IMR-90 (cell line): ENCODE results near the gene PDCD1. TPM values are rescaled to one million over a fixed set of nuclear protein-coding genes. Genes with fewer than 3 reads are reported as not detected.

Source experiments
- ATAC-seq: fragments of 200-7000 bp; cut with Tn5 transposase; 2 replicates; pipeline ENCODE4 v1.9.1; 2020; ENCODE audit warnings: low read depth, mild to moderate bottlenecking, moderate library complexity
- BruUV-seq: library from RNA; stranded (reverse); fragments of 400-500 nt; replicated peaks from 2 replicates; lab custom pipeline; 2021; lab: Mats Ljungman, UMichigan
- CTCF ChIA-PET: fragments of 300-600 bp; formaldehyde crosslinking; extraction: SDS; loops from one replicate; lab custom pipeline; 2021; ENCODE audit warnings: antibody characterized with exemption; lab: Yijun Ruan, JAX
- POLR2A ChIA-PET: fragments of 300-600 bp; sonication (Branson Sonifier 250); formaldehyde crosslinking; loops from one replicate; lab custom pipeline; 2022; ENCODE audit warnings: antibody characterized with exemption; ENCODE audit not compliant: unreplicated experiment; lab: Charles Lee
- DNase-seq: peaks from one replicate; pipeline ENCODE4 v3.0.0; 2013
- H2AFZ ChIP-seq: replicated peaks from 2 replicates; pipeline ENCODE3; 2013; ENCODE audit warnings: low read length, mild to moderate bottlenecking; ENCODE audit not compliant: poor library complexity
- H2AK5ac ChIP-seq: 2 replicates; pipeline ENCODE4 v1.6.1; 2013; ENCODE audit warnings: low read depth, low read length, inconsistent platforms
- H2AK9ac ChIP-seq: replicated peaks from 2 replicates; pipeline ENCODE3; 2013; ENCODE audit warnings: mild to moderate bottlenecking, low read depth, low read length, moderate library complexity; ENCODE audit not compliant: poor library complexity
- H2BK120ac ChIP-seq: 2 replicates; pipeline ENCODE4 v1.6.1; 2013; ENCODE audit warnings: low read depth, low read length, inconsistent platforms
- H2BK15ac ChIP-seq: 3 replicates; pipeline ENCODE4 v1.6.1; 2013; ENCODE audit warnings: low read depth, low read length, inconsistent platforms
- H2BK20ac ChIP-seq: 2 replicates; pipeline ENCODE4 v1.6.1; 2013; ENCODE audit warnings: low read depth, mild to moderate bottlenecking, inconsistent platforms, low read length, moderate library complexity
- H2BK5ac ChIP-seq: 2 replicates; pipeline ENCODE4 v1.6.1; 2013; ENCODE audit warnings: mild to moderate bottlenecking, low read depth, low read length, inconsistent platforms; ENCODE audit not compliant: poor library complexity, severe bottlenecking
- H3K14ac ChIP-seq: replicated peaks from 2 replicates; pipeline ENCODE4 v1.6.1; 2013; ENCODE audit warnings: low read depth, low read length, inconsistent platforms
- H3K18ac ChIP-seq: 2 replicates; pipeline ENCODE4 v1.6.1; 2013; ENCODE audit warnings: low read depth, low read length, control low read depth
- H3K23ac ChIP-seq: 2 replicates; pipeline ENCODE4 v1.6.1; 2013; ENCODE audit warnings: low read depth, low read length, inconsistent platforms
- H3K27ac ChIP-seq: 2 replicates; pipeline ENCODE4 v1.5.1; 2013; ENCODE audit warnings: mild to moderate bottlenecking, control low read depth, low read length; ENCODE audit not compliant: insufficient read depth
- H3K27me3 ChIP-seq: 2 replicates; pipeline ENCODE4 v1.6.1; 2013; ENCODE audit warnings: low read length; ENCODE audit not compliant: control insufficient read depth, insufficient read depth
- H3K36me3 ChIP-seq: 2 replicates; pipeline ENCODE4 v1.6.1; 2013; ENCODE audit warnings: low read length, mixed read lengths; ENCODE audit not compliant: control insufficient read depth, insufficient read depth
- H3K4ac ChIP-seq: 2 replicates; pipeline ENCODE4 v1.6.1; 2013; ENCODE audit warnings: low read depth, low read length, inconsistent platforms
- H3K4me1 ChIP-seq: 2 replicates; pipeline ENCODE4 v1.6.1; 2013; ENCODE audit warnings: low read length, mixed read lengths; ENCODE audit not compliant: control insufficient read depth, insufficient read depth
- H3K4me2 ChIP-seq: 2 replicates; pipeline ENCODE4 v1.6.1; 2013; ENCODE audit warnings: low read depth, mild to moderate bottlenecking, control low read depth, low read length, moderate library complexity
- H3K4me3 ChIP-seq: 2 replicates; pipeline ENCODE4 v1.5.1; 2013; ENCODE audit warnings: low read depth, mild to moderate bottlenecking, control low read depth, low read length, moderate library complexity; ENCODE audit not compliant: insufficient read depth
- H3K56ac ChIP-seq: 2 replicates; pipeline ENCODE4 v1.6.1; 2013; ENCODE audit warnings: low read length, inconsistent platforms; ENCODE audit not compliant: insufficient read depth; ENCODE audit errors: extremely low read depth
- H3K79me1 ChIP-seq, 2 experiments: 2 replicates each; pipeline ENCODE4 v1.6.1; 2013; ENCODE audit warnings: low read length in 2 of 2, inconsistent platforms in 1 of 2, low read depth in 1 of 2
- H3K9ac ChIP-seq: 2 replicates; pipeline ENCODE4 v1.6.1; 2013; ENCODE audit warnings: low read depth, low read length, control low read depth
- H3K9me1 ChIP-seq: 2 replicates; pipeline ENCODE4 v1.6.1; 2013; ENCODE audit warnings: low read length, inconsistent platforms; ENCODE audit not compliant: insufficient read depth
- H3K9me3 ChIP-seq: 2 replicates; pipeline ENCODE4 v1.6.1; 2013; ENCODE audit warnings: low read length; ENCODE audit not compliant: control insufficient read depth, insufficient read depth
- H4K20me1 ChIP-seq: 2 replicates; pipeline ENCODE4 v1.6.1; 2013; ENCODE audit warnings: low read length, inconsistent platforms; ENCODE audit not compliant: insufficient read depth
- H4K5ac ChIP-seq: 2 replicates; pipeline ENCODE4 v1.6.1; 2013; ENCODE audit warnings: mild to moderate bottlenecking, low read depth, low read length, control low read depth
- H4K8ac ChIP-seq, 2 experiments: 2 replicates each; pipeline ENCODE4 v1.6.1; 2013; ENCODE audit warnings: low read depth in 2 of 2, low read length in 2 of 2, control low read depth in 1 of 2, inconsistent platforms in 1 of 2
- H4K91ac ChIP-seq: 2 replicates; pipeline ENCODE4 v1.6.1; 2013; ENCODE audit warnings: low read depth, low read length, inconsistent platforms; ENCODE audit not compliant: insufficient read depth
- BHLHE40 ChIP-seq: fragments of 150-350 bp; IDR thresholded peaks from 2 replicates; pipeline ENCODE4 v1.6.1; 2016; ENCODE audit warnings: mild to moderate bottlenecking, low read depth, low read length
- CEBPB ChIP-seq: IDR thresholded peaks from 2 replicates; pipeline ENCODE4 v1.6.1; 2012; ENCODE audit warnings: low read depth, low read length, improper control_type of control experiment
- CHD1 ChIP-seq: IDR thresholded peaks from 2 replicates; pipeline ENCODE4 v1.6.1; 2012; ENCODE audit warnings: low read depth, low read length, improper control_type of control experiment
- CTCF ChIP-seq: conservative IDR thresholded peaks from 2 replicates; pipeline ENCODE4 v1.5.1; 2012; ENCODE audit warnings: mild to moderate bottlenecking, low read depth, low read length, improper control_type of control experiment
- FOS ChIP-seq: fragments of 150-350 bp; IDR thresholded peaks from 2 replicates; pipeline ENCODE4 v1.6.1; 2016; ENCODE audit warnings: low read depth, low read length
- MAFK ChIP-seq: IDR thresholded peaks from 2 replicates; pipeline ENCODE4 v1.6.1; 2012; ENCODE audit warnings: low read depth, low read length, improper control_type of control experiment
- MAZ ChIP-seq: IDR thresholded peaks from 2 replicates; pipeline ENCODE4 v1.6.1; 2012; ENCODE audit warnings: low read depth, mild to moderate bottlenecking, low read length, improper control_type of control experiment, moderate library complexity, borderline replicate concordance
- MXI1 ChIP-seq: IDR thresholded peaks from 2 replicates; pipeline ENCODE4 v1.6.1; 2012; ENCODE audit warnings: low read depth, mild to moderate bottlenecking, low read length, moderate library complexity, borderline replicate concordance
- NFE2L2 ChIP-seq: fragments of 150-350 bp; IDR thresholded peaks from 2 replicates; pipeline ENCODE4 v1.6.1; 2016; ENCODE audit warnings: low read depth, mild to moderate bottlenecking, low read length
- POLR2A ChIP-seq: IDR thresholded peaks from 2 replicates; pipeline ENCODE4 v1.6.1; 2012; ENCODE audit warnings: mild to moderate bottlenecking, low read depth, low read length
- RAD21 ChIP-seq: IDR thresholded peaks from 2 replicates; pipeline ENCODE4 v1.6.1; 2012; ENCODE audit warnings: low read length, improper control_type of control experiment
- RCOR1 ChIP-seq: IDR thresholded peaks from 2 replicates; pipeline ENCODE4 v1.6.1; 2012; ENCODE audit warnings: mild to moderate bottlenecking, low read length, improper control_type of control experiment; ENCODE audit not compliant: insufficient replicate concordance
- RFX5 ChIP-seq: IDR thresholded peaks from 2 replicates; pipeline ENCODE4 v1.8.0; 2012; ENCODE audit warnings: low read depth, mild to moderate bottlenecking, low read length, moderate library complexity
- SMC3 ChIP-seq: fragments of 150-350 bp; IDR thresholded peaks from 2 replicates; pipeline ENCODE4 v1.6.1; 2016; ENCODE audit warnings: low read depth, mild to moderate bottlenecking, antibody characterized with exemption, low read length, moderate library complexity
- WGBS, 2 experiments: methylation state at CpG; one replicate each; pipeline versions ENCODE4 v1.1.5 to v1.1.7; 2013; ENCODE audit warnings: missing lambda C conversion rate in 2 of 2; ENCODE audit not compliant: insufficient read length in 1 of 2; ENCODE audit errors: extremely low coverage in 2 of 2; 5-methylcytosine and 5-hydroxymethylcytosine counted together
- dilution Hi-C: fragments of 300-500 bp; cut with HindIII; formaldehyde crosslinking; loops from one replicate; pipeline ENCODE4 v1.14.3; 2018; ENCODE audit warnings: low sequenced_read_pairs; ENCODE audit not compliant: unreplicated experiment
- in situ Hi-C: fragments of 300-500 bp; cut with MboI; formaldehyde crosslinking; loops from 3 replicates; pipeline ENCODE4 v1.14.3; 2019; ENCODE audit warnings: low sequenced_read_pairs, inconsistent platforms, mixed read lengths
- intact Hi-C: fragments of 100-400 bp; cut with micrococcal nuclease; formaldehyde crosslinking; loops from 2 replicates; pipeline ENCODE4 v1.10.0; 2022
- polyA plus RNA-seq, 3 experiments: library from polyadenylated mRNA; depleted of rRNA; stranded (reverse); fragments of >200 nt; gene quantifications; 2 replicates each; pipeline ENCODE4 v1.2.3, GENCODE V29; 2012; ENCODE audit warnings: low replicate concordance in 1 of 3
- total RNA-seq: library from RNA; depleted of rRNA; stranded (reverse); fragments of >200 nt; gene quantifications from 2 replicates; pipeline ENCODE4 v1.2.3, GENCODE V29; 2012
- TF ChIP-seq, protein P1 (sequence below): fragments of 150-350 bp; IDR thresholded peaks from 2 replicates; pipeline ENCODE4 v1.6.1; 2016; ENCODE audit warnings: low read depth, mild to moderate bottlenecking, low read length, moderate library complexity, borderline replicate concordance
- TF ChIP-seq, protein P2 (sequence below): fragments of 150-350 bp; IDR thresholded peaks from 2 replicates; pipeline ENCODE4 v1.6.1; 2017; ENCODE audit warnings: mild to moderate bottlenecking, antibody characterized with exemption, low read length, low read depth

Gene PDCD1
- total and polyA plus RNA-seq, 2 of the 4 experiments (the other 2 are of a cell fraction): not detected

- Histone ChIP-seq H2AK9ac (no peak overlapping the region), H3K23ac (no peak overlapping the region), H2BK15ac (no peak overlapping the region), H3K4me1 (peaks cover 6% of the 10 kb centered on the region; the same call in 1 of the 2 replicates), H4K20me1 (no peaks in the 10 kb centered on the region), H3K4ac (no peak overlapping the region), H4K8ac (no peak overlapping the region), H4K5ac (no peak overlapping the region), H3K79me1 (no peaks in the 10 kb centered on the region), H3K9me3 (no peaks in the 10 kb centered on the region), H3K4me3 (no peak overlapping the region), H3K4me2 (no peak overlapping the region), H2AFZ (no peak overlapping the region), H3K27me3 (peaks cover 29% of the 10 kb centered on the region), H2BK20ac (no peak overlapping the region), H3K9ac (no peak overlapping the region), H2BK5ac (no peak overlapping the region), H3K18ac (no peak overlapping the region), H3K36me3 (no peaks in the 10 kb centered on the region), H3K56ac (no peak overlapping the region), H3K14ac (no peak overlapping the region), H3K9me1 (no peaks in the 10 kb centered on the region), H4K91ac (no peak overlapping the region), H2BK120ac (no peak overlapping the region), H3K27ac (no peak overlapping the region), H2AK5ac (no peak overlapping the region)
- dilution Hi-C loops: no loop called here
- intact Hi-C loops: no loop called here
- ATAC-seq (no peak), DNase-seq (no peak)
- WGBS, 2 experiments: 88% methylated on average over 4 of the region's 17 CpGs; no CpG with 5 or more reads in 1 of the 2 experiments
- ChIA-PET POLR2A (no interaction called here), CTCF (no interaction called here)
- TF ChIP-seq BHLHE40: no peak
- no peak for TF ChIP-seq POLR2A
- no peak for TF ChIP-seq RCOR1
- no peak for TF ChIP-seq CEBPB
- TF ChIP-seq MXI1: no peak
- TF ChIP-seq, protein P1, sequence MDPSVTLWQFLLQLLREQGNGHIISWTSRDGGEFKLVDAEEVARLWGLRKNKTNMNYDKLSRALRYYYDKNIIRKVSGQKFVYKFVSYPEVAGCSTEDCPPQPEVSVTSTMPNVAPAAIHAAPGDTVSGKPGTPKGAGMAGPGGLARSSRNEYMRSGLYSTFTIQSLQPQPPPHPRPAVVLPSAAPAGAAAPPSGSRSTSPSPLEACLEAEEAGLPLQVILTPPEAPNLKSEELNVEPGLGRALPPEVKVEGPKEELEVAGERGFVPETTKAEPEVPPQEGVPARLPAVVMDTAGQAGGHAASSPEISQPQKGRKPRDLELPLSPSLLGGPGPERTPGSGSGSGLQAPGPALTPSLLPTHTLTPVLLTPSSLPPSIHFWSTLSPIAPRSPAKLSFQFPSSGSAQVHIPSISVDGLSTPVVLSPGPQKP: no peak
- TF ChIP-seq RFX5: no peak
- TF ChIP-seq FOS: no peak
- no peak for TF ChIP-seq SMC3
- no peak for TF ChIP-seq CHD1
- no peak for TF ChIP-seq MAFK
- no peak for TF ChIP-seq MAZ
- TF ChIP-seq RAD21: no peak
- TF ChIP-seq, protein P2, sequence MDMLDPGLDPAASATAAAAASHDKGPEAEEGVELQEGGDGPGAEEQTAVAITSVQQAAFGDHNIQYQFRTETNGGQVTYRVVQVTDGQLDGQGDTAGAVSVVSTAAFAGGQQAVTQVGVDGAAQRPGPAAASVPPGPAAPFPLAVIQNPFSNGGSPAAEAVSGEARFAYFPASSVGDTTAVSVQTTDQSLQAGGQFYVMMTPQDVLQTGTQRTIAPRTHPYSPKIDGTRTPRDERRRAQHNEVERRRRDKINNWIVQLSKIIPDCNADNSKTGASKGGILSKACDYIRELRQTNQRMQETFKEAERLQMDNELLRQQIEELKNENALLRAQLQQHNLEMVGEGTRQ: no peak
- no peak for TF ChIP-seq NFE2L2
- no peak for TF ChIP-seq CTCF
- in situ Hi-C loops: no loop called here
- no TSS peak for BruUV-seq
These were observed 50.5 kb downstream of the PDCD1 start for GRCh38 chr2:241808051-241808720.
